ENCODE data around the gene CLEC4M.

GRCh38 chr19:7778081-7778480 is 15.0 kb downstream of the CLEC4M start:
- TF ChIP-seq CTCF (IDR thresholded peaks at IDR 0.05; ENCODE audit: borderline replicate concordance, extremely low read depth, low read length, poor library complexity, severe bottlenecking) = no peak
- no peak for TF ChIP-seq EZH2 (IDR thresholded peaks at IDR 0.05; ENCODE audit: borderline replicate concordance, low read depth, low read length, severe bottlenecking)

Measured in DND-41 (cell line).